Forelimb muscle (tissue), 1 donor: ENCODE results near the gene PARD3. TPM values are rescaled to one million over a fixed set of nuclear protein-coding genes. Genes with fewer than 3 reads are reported as not detected.
A peak's percentile ranks its signal among the peaks of the same experiment; 100 is the strongest.

ENCODE experiments used
- DNase-seq: peaks from one replicate; pipeline ENCODE4 v3.0.0-alpha.2; 2013; ENCODE audit warnings: low read depth
- polyA plus RNA-seq: library from polyadenylated mRNA; unstranded; fragments of 120-200 nt; gene quantifications from one replicate; pipeline ENCODE4 v1.2.1, GENCODE V29; 2013; ENCODE audit not compliant: insufficient read length

The PARD3 gene
- polyA plus RNA-seq, 1 donor = 40.0 TPM

DNA sequence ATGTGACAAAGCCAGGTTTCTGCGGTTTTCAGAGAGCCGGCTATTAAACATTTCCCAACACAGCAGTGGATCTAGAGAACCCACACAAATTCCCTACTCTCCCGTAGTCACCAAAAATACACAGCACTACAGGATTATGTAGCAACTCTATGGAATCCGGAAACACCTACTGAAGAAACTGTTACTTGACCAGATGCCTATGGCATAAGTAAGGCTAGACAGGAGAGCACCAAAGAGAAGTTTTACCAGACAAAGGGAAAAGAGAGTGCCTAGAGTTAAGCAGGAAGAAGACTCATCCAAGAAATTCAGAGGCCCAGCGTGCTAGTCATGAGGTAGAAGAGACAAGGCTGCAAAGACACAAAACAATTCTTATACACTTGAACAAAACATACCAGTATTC, 321.1 kb downstream of the PARD3 start:
- DNase-seq = no peak

- no peak for DNase-seq
Observed at GRCh38 chr10:34492081-34492480, 323.0 kb downstream of the PARD3 start.

GRCh38 chr10:34491678-34492077, 323.4 kb downstream of the PARD3 start:
- no peak for DNase-seq

- DNase-seq = no peak
Observed at GRCh38 chr10:34489973-34490745, 324.9 kb downstream of the PARD3 start.

GRCh38 chr10:34489411-34489810, 325.7 kb downstream of the PARD3 start:
- no peak for DNase-seq

- no peak for DNase-seq
Observed at GRCh38 chr10:34488476-34489130, 326.5 kb downstream of the PARD3 start.

- no peak for DNase-seq
Observed at GRCh38 chr10:34486008-34486407, 329.1 kb downstream of the PARD3 start.

DNA sequence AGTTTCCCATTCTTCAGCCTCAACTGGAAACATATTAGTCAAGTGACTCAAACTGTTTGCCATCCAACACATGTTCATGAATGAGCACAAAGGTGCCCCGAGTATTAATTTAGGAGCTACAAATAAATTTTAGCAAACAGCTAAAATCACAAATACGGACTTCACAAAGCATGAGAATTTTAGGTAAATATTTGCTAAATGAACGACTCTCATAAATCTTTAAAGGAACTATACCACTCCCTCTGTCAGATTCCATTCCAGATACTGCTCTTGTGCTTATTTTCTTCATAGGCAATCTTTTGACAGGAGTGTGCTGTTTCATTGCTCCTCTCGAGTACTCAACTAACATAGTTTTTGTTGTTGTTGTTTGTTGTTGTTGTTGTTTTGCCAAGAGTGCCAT, 330.9 kb downstream of the PARD3 start:
- DNase-seq = no peak

DNA sequence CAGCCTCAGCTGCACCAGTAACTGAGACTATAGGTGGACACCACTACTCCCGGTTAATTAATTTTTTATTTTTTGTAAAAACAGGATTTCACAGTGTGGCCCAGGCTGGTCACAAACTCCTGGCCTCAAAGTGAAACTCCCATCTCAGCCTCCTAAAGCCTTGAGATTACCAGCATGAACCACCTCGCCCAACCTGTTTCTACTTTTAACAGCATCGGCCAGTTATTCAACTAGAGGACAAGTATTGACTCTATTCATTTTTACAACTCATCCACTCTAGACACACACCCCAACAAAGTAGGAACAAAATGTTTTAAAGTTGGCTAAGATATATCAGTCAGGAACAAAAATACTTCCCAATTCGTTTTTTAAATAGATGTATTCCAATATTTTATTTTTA, 334.8 kb downstream of the PARD3 start:
- DNase-seq = no peak

GRCh38 chr10:34479520-34480179, 335.4 kb downstream of the PARD3 start:
- no peak for DNase-seq

DNA sequence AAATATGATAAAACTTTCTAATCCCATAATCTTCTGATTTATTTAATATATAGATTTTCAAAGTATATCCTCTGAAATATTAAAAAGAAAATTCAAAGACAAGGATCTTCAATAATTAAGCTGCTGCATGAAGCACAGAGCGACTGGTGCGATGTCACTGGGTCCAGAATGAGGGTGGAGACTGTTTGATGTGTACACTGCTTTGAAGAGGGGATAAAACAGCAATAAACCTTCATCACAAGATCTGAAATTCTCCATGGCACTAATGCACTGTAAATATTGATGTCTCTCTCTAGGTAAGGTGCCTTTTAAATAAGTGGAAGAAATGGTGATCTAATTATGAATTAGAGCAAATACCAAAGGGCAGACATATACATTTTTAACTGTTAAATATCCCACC, 337.8 kb downstream of the PARD3 start:
- DNase-seq = no peak

DNA sequence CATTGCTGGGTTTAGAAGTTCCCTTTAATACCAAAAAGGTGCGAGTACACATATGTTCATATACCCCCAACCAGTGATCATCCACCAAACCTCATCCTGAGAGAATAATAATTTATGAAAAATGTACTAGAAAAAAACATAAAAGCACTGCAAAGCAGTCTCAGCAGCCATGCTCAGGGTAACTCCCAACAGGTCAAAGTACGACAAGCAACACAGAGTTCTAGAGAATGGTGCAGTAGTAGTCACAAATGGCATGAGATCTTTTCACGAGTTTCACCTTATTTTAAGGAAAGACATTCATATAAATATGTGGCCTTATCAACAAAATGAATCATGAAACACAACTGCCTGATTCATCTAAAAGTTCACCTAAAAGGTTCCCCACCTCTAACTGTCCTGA, 338.5 kb downstream of the PARD3 start:
- DNase-seq = no peak

- DNase-seq = no peak
Observed at GRCh38 chr10:34475786-34476185, 339.3 kb downstream of the PARD3 start.

DNA sequence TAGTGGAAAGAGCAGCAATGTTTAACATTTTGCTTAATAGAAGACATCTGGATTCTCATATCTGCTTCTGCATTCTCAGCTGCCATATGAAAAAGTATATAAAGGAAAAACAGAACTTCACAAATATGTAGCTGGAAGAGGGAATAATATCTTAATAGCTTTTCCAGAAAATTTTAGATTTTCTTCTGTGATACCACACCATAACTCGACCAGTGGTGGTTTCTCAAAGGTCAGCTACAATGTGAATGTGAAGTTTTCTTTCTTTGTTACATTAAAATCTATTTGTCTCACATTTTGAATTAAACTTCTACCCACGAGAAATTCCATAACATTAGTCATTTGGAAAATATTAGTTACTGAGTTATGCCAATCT, 339.8 kb downstream of the PARD3 start:
- DNase-seq = peak; percentile 17

DNA sequence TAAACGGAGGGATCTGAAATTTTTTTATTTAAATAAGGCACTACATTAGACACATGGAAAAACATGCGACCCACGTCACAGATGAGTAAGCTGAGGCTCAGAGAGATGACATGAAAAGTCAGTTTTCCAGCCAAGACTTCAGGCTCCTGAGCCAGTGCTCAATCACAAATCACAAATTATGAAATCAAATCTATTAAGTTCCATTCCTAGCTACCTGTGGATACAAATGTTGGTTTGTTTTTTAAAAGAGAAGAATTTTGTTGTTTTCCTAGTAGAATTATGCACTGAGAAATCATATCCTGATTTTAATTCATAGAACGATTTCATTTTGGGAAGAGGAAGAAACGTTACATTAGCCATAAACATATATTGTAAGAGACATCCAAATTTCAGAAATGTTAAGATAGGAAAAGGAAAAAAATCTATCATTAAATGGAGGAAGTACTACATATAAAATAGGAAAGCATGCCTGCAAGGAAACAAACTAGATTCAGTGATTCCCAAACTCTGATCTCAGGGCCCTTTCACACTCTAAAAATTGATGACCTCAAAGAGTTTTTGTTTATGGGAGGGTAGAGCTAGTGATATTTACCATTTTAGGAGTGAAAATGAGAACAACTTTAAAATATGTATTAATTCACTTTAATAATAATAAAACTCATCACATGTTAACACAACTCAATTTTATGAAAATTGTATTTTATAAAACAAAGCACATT, 340.4 kb downstream of the PARD3 start:
- no peak for DNase-seq

DNA sequence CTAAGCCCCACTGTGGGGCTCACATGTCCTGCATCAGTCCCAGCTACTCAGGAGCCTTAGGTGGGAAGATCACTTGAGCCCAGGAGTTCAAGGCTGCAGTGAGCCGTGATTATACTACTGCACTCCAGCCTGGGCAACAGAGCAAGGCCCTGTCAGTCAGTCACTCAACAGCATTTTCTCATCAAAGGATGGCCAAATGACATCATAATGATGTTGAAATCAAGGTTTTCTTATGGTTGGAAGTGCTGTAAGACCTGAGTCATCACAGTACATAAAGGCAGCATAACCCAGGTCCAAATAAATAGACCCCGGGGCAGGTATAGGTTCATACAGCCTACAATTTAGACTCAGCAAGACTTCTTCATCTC, 341.1 kb downstream of the PARD3 start:
- no peak for DNase-seq

- DNase-seq = no peak
Observed at GRCh38 chr10:34473174-34474008, 341.7 kb downstream of the PARD3 start.

- no peak for DNase-seq
Observed at GRCh38 chr10:34470307-34470706, 344.8 kb downstream of the PARD3 start.

GRCh38 chr10:34469446-34469845, 345.6 kb downstream of the PARD3 start:
- DNase-seq = no peak

DNA sequence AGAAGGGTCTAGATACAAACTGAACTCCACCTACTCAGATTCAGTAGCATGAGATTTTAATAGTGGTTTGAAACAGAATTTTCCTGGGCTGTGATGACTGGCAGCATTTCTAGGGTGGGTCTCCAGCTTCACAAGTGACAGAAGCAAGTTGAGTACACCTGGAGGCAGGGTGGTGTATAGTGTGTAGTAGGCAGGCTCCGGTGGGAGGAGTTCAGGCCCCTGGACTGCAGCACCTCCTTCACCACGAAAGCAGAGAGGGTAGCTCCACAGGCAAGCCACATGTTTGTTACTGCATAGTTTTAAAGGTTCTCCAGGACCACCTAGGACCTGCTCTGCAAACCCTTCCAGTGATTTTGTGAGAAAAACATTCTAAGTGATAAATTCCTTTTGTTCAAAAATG, 347.2 kb downstream of the PARD3 start:
- no peak for DNase-seq

- no peak for DNase-seq
Observed at GRCh38 chr10:34467364-34467763, 347.7 kb downstream of the PARD3 start.

DNA sequence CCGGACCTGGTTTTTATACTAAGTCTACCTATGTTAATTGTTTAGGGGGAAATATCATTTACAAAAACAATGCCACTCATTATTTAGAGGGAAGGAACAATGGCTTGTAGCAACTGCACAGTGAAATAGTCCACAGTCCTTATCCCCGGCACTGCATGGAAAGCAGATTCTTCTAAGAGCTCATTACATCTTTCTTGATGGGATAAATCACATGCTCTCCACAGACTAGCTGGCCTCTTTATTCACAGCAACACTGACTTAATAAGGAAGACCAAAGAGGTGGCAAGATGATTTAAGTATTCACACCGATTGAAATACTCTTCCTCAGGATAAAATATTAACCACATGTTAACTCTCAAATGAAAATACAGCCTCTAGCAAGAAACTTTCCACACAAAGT, 349.4 kb downstream of the PARD3 start:
- DNase-seq = no peak
